CD14-positive monocyte (primary cell): ENCODE data around the gene FAM153A. TPM values are rescaled to one million over a fixed set of nuclear protein-coding genes. Genes with fewer than 3 reads are reported as not detected.
"Not testable (repeated sequence)": the region's sequence is repeated elsewhere in the genome, so short reads cannot be mapped to it uniquely, and the experiment has no call there.

Source experiments
- DNase-seq, 3 donors: peaks; one replicate each; pipeline ENCODE4 v3.0.0-alpha.2; 2011 to 2022
- H2AFZ ChIP-seq: 2 replicates; pipeline ENCODE4 v1.6.0; 2012; ENCODE audit warnings: mild to moderate bottlenecking, low read depth, low read length, inconsistent platforms; ENCODE audit not compliant: insufficient read depth, poor library complexity, severe bottlenecking
- H3K27ac ChIP-seq, 2 donors: 1 replicate in 1 of 2; 2 replicates in 1 of 2; pipeline ENCODE4 v1.5.1; 2012 to 2013; ENCODE audit warnings: low read length in 2 of 2, control low read depth in 1 of 2, inconsistent platforms in 1 of 2, low read depth in 1 of 2, mild to moderate bottlenecking in 1 of 2
- H3K27me3 ChIP-seq, 2 donors: one replicate each; pipeline versions ENCODE4 v1.6.0 to v1.6.1; 2011 to 2013; ENCODE audit warnings: low read length in 2 of 2; ENCODE audit not compliant: control insufficient read depth in 2 of 2, insufficient read depth in 2 of 2
- H3K36me3 ChIP-seq, 2 donors: replicated peaks in 1 of 2; 1 replicate in 1 of 2; 2 replicates in 1 of 2; pipeline versions ENCODE4 v1.5.1 to v1.6.1; 2012 to 2013; ENCODE audit warnings: low read length in 2 of 2, control low read depth in 1 of 2, inconsistent platforms in 1 of 2, mild to moderate bottlenecking in 1 of 2; ENCODE audit not compliant: insufficient read depth in 2 of 2, control insufficient read depth in 1 of 2
- H3K4me1 ChIP-seq, 2 donors: 1 replicate in 1 of 2; 2 replicates in 1 of 2; pipeline versions ENCODE4 v1.5.1 to v1.6.1; 2012 to 2013; ENCODE audit warnings: low read length in 2 of 2, control low read depth in 1 of 2, inconsistent platforms in 1 of 2, mild to moderate bottlenecking in 1 of 2, moderate library complexity in 1 of 2; ENCODE audit not compliant: insufficient read depth in 2 of 2, control insufficient read depth in 1 of 2
- H3K4me2 ChIP-seq: replicated peaks from 2 replicates; pipeline ENCODE3; 2012; ENCODE audit warnings: low read length, moderate library complexity, mild to moderate bottlenecking; ENCODE audit not compliant: poor library complexity, severe bottlenecking; ENCODE audit errors: extremely low read depth
- H3K4me3 ChIP-seq, 3 experiments: fragments of 200-600 bp in 1 of 3; sonication (generic) in 1 of 3; replicated peaks in 1 of 3; 1 replicate in 2 of 3; 2 replicates in 1 of 3; pipeline ENCODE4 v1.5.1; 2011 to 2013; ENCODE audit warnings: low read length in 3 of 3, mild to moderate bottlenecking in 3 of 3, control low read depth in 2 of 3, low read depth in 2 of 3, inconsistent platforms in 1 of 3, moderate library complexity in 1 of 3
- H3K79me2 ChIP-seq: 2 replicates; pipeline ENCODE4 v1.6.0; 2012; ENCODE audit warnings: mild to moderate bottlenecking, control low read depth, inconsistent platforms, low read length, moderate library complexity; ENCODE audit not compliant: insufficient read depth
- H3K9ac ChIP-seq: 2 replicates; pipeline ENCODE4 v1.6.0; 2017; ENCODE audit warnings: low read length, mild to moderate bottlenecking; ENCODE audit not compliant: insufficient read depth, poor library complexity, severe bottlenecking
- H3K9me3 ChIP-seq, 2 donors: replicated peaks in 1 of 2; 1 replicate in 1 of 2; 2 replicates in 1 of 2; pipeline versions ENCODE4 v1.5.1 to v1.6.1; 2012 to 2013; ENCODE audit warnings: low read length in 2 of 2, control low read depth in 1 of 2; ENCODE audit not compliant: control insufficient read depth in 1 of 2, insufficient read depth in 1 of 2
- H4K20me1 ChIP-seq: 2 replicates; pipeline ENCODE4 v1.6.0; 2012; ENCODE audit warnings: mild to moderate bottlenecking, low read length, control low read depth, moderate library complexity; ENCODE audit not compliant: insufficient read depth
- H3K27ac Mint-ChIP-seq, 7 donors: one replicate each; pipeline ENCODE4 v1.8.0; 2020; ENCODE audit warnings: mild to moderate bottlenecking in 7 of 7, mixed read lengths in 7 of 7, moderate library complexity in 6 of 7, inconsistent platforms in 2 of 7
- H3K27me3 Mint-ChIP-seq, 3 donors: one replicate each; pipeline ENCODE4 v1.8.0; 2021 to 2022; ENCODE audit warnings: low read depth in 3 of 3, mild to moderate bottlenecking in 3 of 3, mixed read lengths in 3 of 3, moderate library complexity in 3 of 3, inconsistent platforms in 1 of 3
- H3K36me3 Mint-ChIP-seq, 2 donors: one replicate each; pipeline ENCODE4 v1.8.0; 2020; ENCODE audit warnings: mixed read lengths in 2 of 2, inconsistent platforms in 1 of 2, mild to moderate bottlenecking in 1 of 2
- H3K4me1 Mint-ChIP-seq: one replicate; pipeline ENCODE4 v1.8.0; 2020; ENCODE audit warnings: mild to moderate bottlenecking, mixed read lengths
- H3K4me3 Mint-ChIP-seq, 2 donors: one replicate each; pipeline ENCODE4 v1.8.0; 2020; ENCODE audit warnings: mild to moderate bottlenecking in 2 of 2, mixed read lengths in 2 of 2, moderate library complexity in 1 of 2
- H3K9me3 Mint-ChIP-seq, 7 donors: one replicate each; pipeline ENCODE4 v1.8.0; 2020 to 2022; ENCODE audit warnings: mixed read lengths in 7 of 7, mild to moderate bottlenecking in 6 of 7, moderate library complexity in 6 of 7, inconsistent platforms in 2 of 7
- WGBS: methylation state at CpG from one replicate; pipeline ENCODE4 v1.1.5; 2013; ENCODE audit warnings: missing lambda C conversion rate; ENCODE audit not compliant: insufficient coverage; 5-methylcytosine and 5-hydroxymethylcytosine counted together
- intact Hi-C, 2 donors: fragments of 100-400 bp; cut with micrococcal nuclease; formaldehyde crosslinking; loops; one replicate each; pipeline versions ENCODE4 v1.15.0 to v1.15.1; 2023
- polyA plus RNA-seq, 3 donors: library from polyadenylated mRNA; depleted of rRNA in 1 of 3; unstranded in 2 of 3; stranded (reverse) in 1 of 3; fragments of 300-500 nt in 2 of 3; fragments of >200 nt in 1 of 3; fragmentation: Illumina TruSeq in 2 of 3; gene quantifications; 1 replicate in 2 of 3; 2 replicates in 1 of 3; pipeline ENCODE4 v1.2.3, GENCODE V29; 2012 to 2021

Gene FAM153A
- polyA plus RNA-seq, 3 donors = not detected

DNA sequence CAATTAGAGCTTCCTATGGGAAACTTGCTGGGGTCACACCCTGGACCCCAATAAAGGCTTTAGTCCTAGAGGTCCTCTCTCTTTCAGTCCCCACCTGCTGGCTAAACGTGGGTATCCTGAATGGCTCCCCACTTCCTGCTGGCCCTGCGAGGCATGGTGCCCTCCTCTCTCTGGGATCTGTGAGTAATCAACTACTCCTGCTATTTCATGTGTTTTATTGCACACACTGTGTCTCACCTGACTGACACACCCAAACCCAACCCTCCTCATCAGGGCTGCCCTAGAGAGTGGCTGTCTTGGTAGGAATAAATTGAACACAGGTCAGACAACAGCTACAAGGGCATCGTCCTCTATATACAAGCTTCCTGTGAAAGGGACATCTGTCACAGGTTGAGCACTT lies 39.8 kb upstream of the FAM153A start:
- H3K36me3 ChIP-seq, H3K4me2 ChIP-seq, H3K27me3 Mint-ChIP-seq, H3K27me3 ChIP-seq, H2AFZ ChIP-seq, H3K27ac Mint-ChIP-seq, H3K79me2 ChIP-seq, DNase-seq, H3K9me3 Mint-ChIP-seq, H3K4me1 ChIP-seq, H4K20me1 ChIP-seq, H3K9me3 ChIP-seq, H3K27ac ChIP-seq, H3K9ac ChIP-seq, intact Hi-C loops, H3K4me3 ChIP-seq, H3K4me1 Mint-ChIP-seq, H3K36me3 Mint-ChIP-seq, H3K4me3 Mint-ChIP-seq: not testable (repeated sequence)
- no CpG with 5 or more reads among the region's 3 CpGs for WGBS

DNA sequence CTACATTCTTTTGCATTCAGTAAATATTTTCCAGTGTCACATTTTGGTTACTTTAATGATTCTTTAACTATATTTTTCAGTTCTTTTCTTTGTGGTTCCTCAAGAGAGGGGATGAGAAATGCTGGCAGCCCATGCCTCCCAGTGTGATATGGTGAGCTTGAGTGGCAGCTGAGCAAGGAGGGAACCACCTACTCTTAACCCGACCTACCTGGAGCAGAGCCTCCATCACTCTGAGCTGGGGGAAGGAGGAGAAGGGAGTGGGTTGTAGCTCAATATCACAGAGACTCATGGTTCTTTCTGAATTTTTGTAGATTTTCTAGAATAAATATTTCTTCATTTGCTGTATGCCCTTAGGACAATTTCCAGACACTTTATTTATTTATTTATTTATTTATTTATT lies 37.0 kb upstream of the FAM153A start:
- H3K4me1 Mint-ChIP-seq, H3K36me3 ChIP-seq, H3K4me3 Mint-ChIP-seq, H3K79me2 ChIP-seq, H3K27ac ChIP-seq, H3K9ac ChIP-seq, H3K4me2 ChIP-seq, H3K9me3 Mint-ChIP-seq, H3K4me1 ChIP-seq, DNase-seq, H4K20me1 ChIP-seq, H3K36me3 Mint-ChIP-seq, H3K27me3 Mint-ChIP-seq, H3K27ac Mint-ChIP-seq, H3K27me3 ChIP-seq, H3K4me3 ChIP-seq, H2AFZ ChIP-seq, H3K9me3 ChIP-seq, intact Hi-C loops: not testable (repeated sequence)
- WGBS = no CpG with 5 or more reads among the region's 1 CpG

DNA sequence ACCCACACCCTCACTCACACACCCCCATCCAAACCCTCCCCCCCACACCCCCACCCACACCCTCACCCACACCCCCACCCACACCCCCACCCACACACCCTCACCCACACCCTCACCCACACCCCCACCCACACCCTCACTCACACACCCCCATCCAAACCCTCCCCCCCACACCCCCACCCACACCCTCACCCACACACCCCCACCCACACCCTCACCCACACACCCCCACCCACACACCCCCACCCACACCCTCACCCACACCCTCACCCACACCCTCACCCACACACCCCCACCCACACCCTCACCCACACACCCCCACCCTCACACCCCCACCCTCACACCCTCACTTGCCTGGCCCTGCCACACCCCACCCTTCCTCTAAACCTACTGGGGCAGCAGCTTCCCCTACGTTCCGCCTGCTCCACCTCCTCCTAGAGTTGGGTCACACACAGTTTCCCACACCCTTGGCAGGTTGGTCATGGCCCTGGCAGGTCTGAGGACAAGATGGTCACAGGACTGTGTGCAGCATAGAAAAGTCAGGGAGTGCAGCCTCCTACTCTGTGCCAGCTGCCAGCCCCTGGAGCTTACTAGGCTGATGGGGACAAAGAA lies 30.2 kb upstream of the FAM153A start:
- H3K27me3 Mint-ChIP-seq, H3K79me2 ChIP-seq, H2AFZ ChIP-seq, H3K4me1 ChIP-seq, intact Hi-C loops, H3K36me3 Mint-ChIP-seq, H3K9me3 Mint-ChIP-seq, H3K4me3 ChIP-seq, H3K4me3 Mint-ChIP-seq, H3K9ac ChIP-seq, H3K4me2 ChIP-seq, H3K27ac Mint-ChIP-seq, H3K36me3 ChIP-seq, H3K4me1 Mint-ChIP-seq, DNase-seq, H3K27ac ChIP-seq, H3K9me3 ChIP-seq, H3K27me3 ChIP-seq, H4K20me1 ChIP-seq: not testable (repeated sequence)
- WGBS = no CpG with 5 or more reads among the region's 2 CpGs

DNA sequence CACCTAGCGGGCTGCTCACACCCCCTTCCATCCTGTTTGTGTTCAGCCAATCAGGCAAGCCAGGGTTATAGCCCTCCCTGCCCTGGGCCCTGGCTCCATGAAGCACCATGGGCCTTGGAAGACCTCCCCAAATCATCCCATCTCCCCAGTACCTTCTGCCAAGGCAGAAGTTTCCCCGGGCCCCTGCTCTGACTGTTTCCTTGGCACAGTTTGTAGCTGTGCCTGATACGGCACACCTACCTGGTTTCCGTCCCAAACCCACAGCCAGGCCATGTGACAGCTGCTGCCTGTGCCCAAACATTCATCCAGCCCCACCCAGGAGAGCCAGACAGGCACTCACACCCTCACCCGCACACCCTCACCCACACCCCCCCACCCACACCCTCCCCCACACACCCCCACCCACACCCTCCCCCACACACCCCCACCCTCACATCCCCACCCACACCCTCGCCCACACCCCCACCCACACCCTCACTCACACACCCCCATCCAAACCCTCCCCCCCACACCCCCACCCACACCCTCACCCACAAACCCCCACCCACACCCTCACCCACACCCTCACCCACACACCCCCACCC lies 29.6 kb upstream of the FAM153A start:
- intact Hi-C loops, H3K4me3 Mint-ChIP-seq: not testable (repeated sequence)

More for the DNA sequence above, 29.6 kb upstream of the FAM153A start:
- H4K20me1 ChIP-seq, H3K9me3 Mint-ChIP-seq, H3K9ac ChIP-seq, H3K27ac ChIP-seq, H3K4me1 Mint-ChIP-seq, DNase-seq, H3K36me3 Mint-ChIP-seq, H3K36me3 ChIP-seq, H3K79me2 ChIP-seq, H3K27me3 Mint-ChIP-seq, H3K4me1 ChIP-seq, H3K4me3 ChIP-seq, H2AFZ ChIP-seq, H3K27me3 ChIP-seq, H3K27ac Mint-ChIP-seq, H3K9me3 ChIP-seq, H3K4me2 ChIP-seq: not testable (repeated sequence)
- WGBS = no CpG with 5 or more reads among the region's 6 CpGs
